COLO668 (cell line): ENCODE data around the gene NUDT6.

Experiments
- DNase-seq: peaks from one replicate; lab custom pipeline; 2025; ENCODE audit not compliant: unreplicated experiment; lab: John Stamatoyannopoulos, UW

NUDT6 gene

DNA sequence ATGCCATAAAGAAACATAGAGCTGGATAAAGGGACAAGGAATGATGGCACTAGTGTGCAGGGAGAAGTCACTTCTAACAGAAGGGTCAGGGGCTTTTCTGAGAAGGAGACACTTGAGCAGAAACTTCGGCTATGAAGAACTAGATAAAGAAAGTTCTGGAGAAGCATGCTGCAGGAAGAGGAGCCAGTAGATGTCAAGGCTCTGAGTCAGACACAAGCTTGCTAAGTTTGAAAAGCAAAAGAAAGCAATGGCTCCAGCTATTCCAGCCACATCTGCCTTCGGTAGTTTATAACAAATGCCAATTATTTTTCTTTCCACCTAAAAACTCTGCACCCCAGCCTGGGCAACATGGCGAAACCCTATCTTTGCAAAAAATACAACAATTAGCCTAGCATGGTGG is 7.5 kb downstream of the NUDT6 start:
- no peak for DNase-seq

DNA sequence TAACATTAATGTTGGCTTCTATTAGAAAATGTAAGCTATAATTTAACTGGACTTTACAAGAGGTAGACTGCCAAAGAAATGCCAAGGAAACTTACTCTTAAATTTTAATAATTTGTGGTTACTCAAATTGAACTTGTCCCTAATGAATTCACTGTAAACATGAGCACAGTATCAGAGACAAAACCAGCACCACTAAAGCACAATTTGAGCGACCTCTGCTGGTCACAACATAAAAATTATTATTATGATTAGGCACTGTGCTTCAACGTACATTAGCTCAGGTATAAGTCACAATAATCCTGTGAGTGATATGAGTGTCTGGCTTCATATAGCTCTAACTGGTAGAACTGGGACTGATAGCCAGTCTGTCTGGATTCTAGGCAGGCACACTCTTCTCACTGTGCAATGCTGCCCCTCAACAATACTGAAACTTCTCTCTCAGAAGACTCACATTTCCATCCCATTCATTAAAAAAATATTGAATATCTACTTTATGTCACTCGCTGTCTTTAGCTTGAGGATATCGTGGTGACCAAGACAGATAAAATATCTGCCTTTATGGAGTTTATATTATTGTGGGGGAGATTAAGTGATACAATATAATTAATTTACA is 8.0 kb downstream of the NUDT6 start:
- DNase-seq, result no peak

DNA sequence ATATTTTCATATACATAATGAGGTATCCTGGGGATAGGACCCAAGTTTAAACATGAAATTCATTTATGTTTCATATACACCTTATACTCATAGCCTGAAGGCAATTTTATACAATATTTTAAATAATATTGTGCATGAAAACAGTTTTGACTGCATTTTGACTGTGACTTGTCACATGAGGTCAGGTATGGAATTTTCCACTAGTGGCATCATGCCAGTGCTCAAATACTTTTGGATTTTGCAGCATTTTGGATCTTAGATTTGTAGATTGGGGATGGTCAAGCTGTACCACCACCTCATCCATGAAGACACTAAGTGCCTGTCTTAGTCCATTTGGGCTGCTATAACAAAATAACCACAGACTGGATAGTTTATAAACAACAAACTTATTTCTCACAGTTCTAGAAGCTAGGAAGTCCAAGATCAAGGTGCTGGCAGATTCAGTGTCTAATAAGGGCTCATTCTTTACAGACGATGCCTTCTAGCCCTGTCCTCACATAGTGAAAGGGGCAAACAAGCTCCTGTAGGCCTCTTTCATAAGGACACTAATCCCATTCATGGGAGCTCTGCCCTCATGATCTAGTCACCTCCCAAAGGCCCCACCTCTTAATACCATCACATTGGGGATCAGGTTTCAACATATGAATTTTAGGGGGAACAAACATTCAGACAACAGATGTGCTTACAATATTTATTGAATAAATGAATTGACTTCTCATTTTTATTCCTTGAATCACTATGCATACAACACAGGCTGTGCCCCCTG is 9.4 kb downstream of the NUDT6 start:
- DNase-seq, result no peak

GRCh38 chr4:122911588-122911987 is 10.8 kb downstream of the NUDT6 start:
- DNase-seq, result no peak

- no peak for DNase-seq
Observed at GRCh38 chr4:122909683-122910082, 12.7 kb downstream of the NUDT6 start.

- no peak for DNase-seq
Observed at GRCh38 chr4:122908223-122908622, 14.2 kb downstream of the NUDT6 start.

DNA sequence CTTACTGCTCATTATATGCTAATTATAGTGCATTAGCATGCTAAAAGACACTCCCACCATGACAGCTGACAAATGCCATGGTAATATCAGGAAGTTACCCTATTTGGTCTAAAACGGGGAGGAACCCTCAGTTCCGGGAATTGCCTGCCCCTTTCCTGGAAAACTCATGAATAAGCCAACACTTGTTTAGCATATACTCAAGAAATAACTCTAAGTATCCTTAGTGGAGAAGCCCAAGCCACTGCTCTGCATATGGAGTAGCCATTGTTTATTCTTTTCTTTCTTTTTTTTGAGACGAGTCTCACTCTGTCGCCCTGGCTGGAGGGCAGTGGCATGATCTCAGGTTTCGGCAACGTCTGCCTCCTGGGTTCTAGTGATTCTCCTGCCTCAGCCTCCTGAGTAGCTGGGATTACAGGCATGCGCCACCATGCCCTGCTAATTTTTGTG is 15.5 kb downstream of the NUDT6 start:
- DNase-seq, result no peak

DNA sequence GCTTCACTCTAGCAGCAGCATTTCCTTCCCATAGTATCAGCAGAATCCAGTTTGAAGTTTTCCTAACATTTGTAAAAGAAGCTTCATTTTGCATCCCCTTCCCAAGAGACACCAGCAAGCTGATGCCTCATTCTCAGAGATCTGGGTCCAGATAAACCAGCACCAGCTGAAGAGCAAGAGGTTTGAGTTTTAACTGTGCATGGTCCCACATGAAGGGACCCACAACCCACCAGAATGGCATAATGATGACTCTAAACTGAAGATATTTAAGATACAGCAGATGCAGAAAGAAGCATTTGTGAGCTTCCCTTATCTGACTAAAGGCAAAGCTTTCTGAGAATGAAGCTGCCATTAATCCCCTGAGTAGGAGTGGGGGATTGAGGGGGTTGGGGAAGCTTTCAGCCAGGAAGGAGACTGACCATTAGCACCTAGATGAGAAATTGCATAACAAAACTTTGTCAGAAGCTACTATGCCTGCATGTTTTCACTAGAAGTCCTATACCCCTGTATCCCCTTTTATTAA is 18.6 kb downstream of the NUDT6 start:
- DNase-seq, result no peak

GRCh38 chr4:122901247-122902010 is 21.0 kb downstream of the NUDT6 start:
- no peak for DNase-seq

GRCh38 chr4:122900314-122900713 is 22.1 kb downstream of the NUDT6 start:
- DNase-seq, result no peak

- no peak for DNase-seq
Observed at GRCh38 chr4:122899682-122900081, 22.7 kb downstream of the NUDT6 start.

GRCh38 chr4:122898370-122899150 is 23.8 kb downstream of the NUDT6 start:
- no peak for DNase-seq

GRCh38 chr4:122896270-122896669 is 26.1 kb downstream of the NUDT6 start:
- no peak for DNase-seq

DNA sequence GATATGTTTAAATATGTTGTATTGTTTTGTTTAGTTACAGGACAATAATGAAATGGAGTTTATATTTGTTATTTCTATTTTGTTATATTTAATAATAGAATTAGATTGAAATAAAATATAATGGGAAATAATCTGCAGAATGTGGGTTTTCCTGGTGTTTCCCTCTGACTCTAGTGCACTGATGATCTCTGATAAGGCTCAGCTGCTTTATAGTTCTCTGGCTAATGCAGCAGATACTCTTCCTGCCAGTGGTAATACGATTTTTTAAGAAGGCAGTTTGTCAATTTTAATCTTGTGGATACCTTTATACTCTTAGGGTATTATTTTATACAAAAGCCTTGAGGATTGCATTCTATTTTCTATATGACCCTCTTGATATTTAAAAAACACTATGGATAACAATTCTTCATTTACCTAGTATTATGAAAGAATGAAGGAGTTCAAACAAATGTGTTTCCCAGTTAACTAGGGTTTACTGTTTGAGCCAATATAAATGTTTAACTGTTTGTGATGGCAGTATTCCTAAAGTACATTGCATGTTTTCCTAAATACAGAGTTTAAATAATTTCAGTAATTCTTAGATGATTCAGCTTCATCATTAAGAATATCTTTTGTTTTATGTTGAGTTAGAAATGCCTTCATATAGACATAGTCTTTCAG is 26.9 kb downstream of the NUDT6 start:
- DNase-seq, result no peak

- no peak for DNase-seq
Observed at GRCh38 chr4:122894827-122895226, 27.6 kb downstream of the NUDT6 start.

- no peak for DNase-seq
Observed at GRCh38 chr4:122890147-122890795, 32.1 kb downstream of the NUDT6 start.

- no peak for DNase-seq
Observed at GRCh38 chr4:122889726-122890125, 32.7 kb downstream of the NUDT6 start.

GRCh38 chr4:122884499-122884898 is 37.9 kb downstream of the NUDT6 start:
- no peak for DNase-seq

DNA sequence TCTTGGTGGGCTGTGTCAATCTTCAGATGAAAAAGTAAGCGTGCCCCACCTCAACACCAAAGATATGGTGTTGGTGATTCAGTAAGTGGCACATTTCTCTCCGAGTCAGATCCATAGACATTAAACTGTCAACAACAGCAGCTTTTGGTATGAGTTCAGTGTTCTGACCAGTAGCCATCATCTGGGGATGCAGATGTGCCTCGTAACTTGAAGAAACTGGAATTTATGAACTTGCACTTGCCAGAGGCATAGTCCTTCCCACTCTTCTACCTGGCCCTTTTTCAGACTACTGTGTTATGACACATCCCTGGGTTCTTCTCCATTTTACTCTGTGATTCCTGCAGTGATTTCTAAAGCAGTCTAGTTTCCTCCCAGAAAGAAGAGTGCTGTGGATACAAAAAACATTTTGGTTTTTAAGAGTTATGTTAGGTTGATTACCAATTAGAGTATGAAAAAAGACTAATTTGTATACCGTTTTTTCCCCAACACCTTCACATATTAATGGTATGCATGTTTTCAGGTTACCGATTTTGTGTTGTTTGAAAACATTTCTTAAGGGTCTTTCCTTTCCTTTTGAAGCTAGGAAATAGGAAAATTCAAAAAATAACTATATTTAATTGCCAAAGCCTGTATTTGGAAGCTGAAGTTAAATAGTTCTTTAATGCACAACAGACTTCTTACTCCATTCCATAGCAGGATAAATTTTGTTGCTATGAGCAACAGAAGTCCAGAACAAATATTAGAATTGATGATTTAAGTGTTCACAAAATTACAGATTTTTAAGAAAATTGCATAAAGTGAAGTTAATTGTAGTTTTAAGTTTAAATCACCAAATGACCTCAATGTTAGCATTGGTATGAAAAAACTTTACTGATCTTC is 39.3 kb downstream of the NUDT6 start:
- DNase-seq, result no peak
